CD4-positive, alpha-beta T cell treated with Interleukin-17A for 4 hours (primary cell): ENCODE results near the gene NANOS3.
"Not testable (repeated sequence)": the region's sequence is repeated elsewhere in the genome, so short reads cannot be mapped to it uniquely, and the experiment has no call there.

Experiments used
- DNase-seq: peaks from one replicate; pipeline ENCODE4 v3.0.0-alpha.2; 2020; ENCODE audit warnings: mixed read lengths

The NANOS3 gene

DNA sequence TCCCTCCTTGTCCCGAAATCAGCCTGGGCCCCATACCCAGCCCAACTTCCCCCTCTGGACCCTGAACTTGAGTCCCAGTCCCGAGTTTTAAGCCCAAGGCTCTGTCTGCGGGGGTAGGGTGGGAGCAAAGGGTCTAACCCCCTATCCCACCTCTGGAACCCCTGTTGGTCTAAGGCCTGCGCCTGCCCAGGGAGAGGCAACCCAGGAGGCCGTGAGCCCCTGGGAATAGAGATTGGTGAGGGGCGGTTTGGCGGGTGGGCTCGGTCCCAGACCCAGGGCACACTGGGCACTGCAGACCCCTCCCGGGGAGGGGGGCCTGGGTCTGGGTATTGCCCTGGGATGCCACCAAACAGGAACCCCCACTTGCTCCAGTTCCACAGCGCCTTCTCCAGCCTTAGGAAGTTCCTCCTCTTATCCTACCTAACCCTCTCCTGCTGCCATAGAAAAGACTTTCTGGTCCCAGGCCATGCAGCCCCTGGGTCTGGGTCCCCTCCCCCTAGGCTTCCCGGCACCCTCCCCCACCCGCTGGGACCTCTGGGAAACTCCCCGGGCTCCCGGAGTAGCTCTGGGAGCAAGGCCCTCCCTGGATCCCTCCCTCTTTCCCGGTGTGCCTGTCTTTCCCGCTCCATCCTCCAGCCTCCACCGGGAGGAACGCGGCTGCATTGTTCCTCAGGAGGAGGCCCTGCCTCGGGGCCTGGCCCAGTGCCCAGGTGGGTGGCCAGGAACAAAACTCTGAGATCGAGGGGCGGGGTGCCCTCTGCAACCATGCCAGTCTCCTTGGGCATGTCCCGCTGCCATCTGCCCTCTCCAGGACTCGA is 33.6 kb upstream of the NANOS3 start:
- DNase-seq = no peak

DNA sequence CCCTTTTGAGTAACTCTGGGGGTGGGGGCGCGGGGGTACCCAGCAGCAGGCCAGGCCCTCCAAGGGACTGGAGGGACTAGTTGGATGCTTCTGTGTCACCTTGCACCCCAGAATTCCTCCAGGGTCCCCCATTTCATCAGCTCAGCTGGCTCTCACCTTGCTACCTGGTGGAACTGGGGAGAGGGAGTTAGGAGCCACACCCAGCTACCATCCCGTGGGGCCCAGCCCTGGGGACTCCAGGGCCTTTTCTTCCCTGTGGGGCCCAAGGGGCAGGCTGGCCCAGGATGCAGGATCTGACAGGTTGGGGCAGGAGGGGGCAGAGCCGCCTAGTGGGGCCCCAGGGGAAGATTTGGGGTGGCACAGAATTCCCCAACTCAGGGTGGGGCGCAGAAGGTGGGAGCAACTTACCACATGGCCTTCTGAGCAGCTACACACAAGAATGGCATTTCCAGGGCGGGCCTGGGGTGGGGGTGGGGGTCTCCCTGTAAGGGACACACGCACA is 32.8 kb upstream of the NANOS3 start:
- DNase-seq = no peak

DNA sequence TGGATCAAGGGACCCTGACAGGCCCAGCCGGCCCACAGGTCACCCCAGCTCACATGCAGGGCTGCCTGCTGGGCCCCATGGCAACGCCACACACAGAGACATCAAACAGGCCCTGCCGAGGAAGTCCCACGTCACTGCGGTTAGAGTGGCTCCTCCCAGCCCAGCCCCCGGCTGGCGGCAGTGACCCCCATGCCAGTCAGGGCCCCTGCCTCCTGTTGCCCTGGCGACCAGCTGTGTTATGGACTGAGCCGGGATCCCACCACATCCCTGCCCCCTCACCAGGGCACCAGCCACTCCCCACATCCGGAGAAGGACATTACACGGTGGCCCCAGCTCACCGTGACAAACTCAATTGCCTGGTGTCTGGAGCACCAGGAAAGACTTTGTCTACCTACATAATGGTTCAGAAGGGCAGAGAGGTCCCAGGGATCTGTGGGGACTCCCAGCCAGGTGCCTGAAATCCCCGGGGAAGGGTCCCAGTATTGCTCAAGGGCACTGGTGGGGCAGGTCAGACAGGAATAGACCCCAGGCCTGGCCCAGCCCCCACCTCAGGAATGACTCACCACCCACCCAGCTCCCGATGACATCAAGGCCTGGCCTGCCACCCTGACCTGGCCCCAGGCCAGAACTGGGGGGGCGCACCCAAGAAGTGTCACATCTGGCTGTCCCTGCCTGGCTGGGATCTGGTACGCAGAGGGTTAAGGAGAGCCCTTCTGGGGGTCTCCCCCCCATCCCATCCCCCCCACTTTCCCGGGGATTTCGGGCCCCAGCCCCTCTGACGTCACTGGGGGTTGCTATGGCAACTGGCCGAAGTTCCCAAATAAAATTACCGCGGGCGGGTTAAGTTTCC is 30.2 kb upstream of the NANOS3 start:
- DNase-seq = peak; percentile 94

DNA sequence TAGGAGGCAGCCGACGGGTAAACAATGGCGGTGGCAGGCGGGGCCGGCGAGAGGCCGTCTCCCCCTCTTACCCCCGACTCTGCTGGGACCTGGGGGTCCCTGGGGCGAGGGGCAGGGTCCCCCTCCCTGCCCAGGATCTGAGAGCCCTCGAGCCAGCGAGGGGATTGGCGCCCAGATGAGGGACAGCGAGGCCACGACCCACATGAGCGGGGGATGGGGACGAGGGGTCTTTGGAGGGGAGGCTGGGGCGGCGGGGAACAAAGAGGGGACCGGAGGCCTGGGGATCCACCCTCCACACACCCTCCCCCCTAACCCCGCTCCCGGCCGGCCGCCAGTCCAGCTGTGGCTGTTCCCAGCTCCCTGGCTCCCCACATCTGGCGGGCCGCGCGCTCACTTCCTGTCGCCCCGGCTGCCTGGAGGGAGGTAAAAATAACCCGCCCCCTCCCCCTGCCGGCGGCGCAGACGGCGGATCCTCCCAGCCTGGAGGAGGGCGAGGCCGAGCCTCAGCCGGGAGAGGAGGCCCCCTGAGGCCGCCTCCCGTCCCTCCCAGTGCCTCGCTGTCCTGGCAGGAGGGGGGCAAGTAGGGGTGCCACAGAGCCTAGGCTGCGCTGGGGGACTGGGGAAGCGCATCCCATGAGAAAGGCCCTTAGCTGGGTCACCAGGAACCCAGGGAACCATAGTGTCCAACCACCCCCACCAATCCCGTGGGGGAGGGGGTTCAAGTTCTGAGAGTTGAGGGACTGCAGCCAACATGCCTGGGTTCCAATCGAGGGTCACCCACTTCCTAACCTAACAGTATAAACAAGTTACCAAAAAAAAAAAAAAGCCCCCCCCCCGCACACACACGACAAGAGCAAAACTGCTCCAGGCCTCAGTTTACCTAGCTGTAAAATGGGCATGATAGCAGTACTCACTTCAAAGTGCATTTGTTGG is 29.3 kb upstream of the NANOS3 start:
- peak; percentile 88 for DNase-seq

DNA sequence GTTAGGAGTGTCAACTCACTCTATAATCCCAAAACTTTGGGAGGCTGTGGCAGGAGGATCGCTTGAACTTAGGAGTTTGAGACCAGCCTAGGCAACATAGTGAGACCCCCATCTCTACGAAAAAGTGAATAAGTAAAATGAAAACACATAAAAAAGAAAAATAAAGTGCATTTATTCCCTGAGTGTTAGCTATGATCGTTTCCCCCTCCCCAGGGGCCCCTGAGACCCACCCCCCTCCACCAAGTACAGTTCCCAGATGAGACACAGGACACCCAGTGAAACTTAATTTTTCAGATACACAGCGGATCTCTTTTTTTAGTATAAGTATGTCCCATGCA is 28.6 kb upstream of the NANOS3 start:
- DNase-seq = no peak

DNA sequence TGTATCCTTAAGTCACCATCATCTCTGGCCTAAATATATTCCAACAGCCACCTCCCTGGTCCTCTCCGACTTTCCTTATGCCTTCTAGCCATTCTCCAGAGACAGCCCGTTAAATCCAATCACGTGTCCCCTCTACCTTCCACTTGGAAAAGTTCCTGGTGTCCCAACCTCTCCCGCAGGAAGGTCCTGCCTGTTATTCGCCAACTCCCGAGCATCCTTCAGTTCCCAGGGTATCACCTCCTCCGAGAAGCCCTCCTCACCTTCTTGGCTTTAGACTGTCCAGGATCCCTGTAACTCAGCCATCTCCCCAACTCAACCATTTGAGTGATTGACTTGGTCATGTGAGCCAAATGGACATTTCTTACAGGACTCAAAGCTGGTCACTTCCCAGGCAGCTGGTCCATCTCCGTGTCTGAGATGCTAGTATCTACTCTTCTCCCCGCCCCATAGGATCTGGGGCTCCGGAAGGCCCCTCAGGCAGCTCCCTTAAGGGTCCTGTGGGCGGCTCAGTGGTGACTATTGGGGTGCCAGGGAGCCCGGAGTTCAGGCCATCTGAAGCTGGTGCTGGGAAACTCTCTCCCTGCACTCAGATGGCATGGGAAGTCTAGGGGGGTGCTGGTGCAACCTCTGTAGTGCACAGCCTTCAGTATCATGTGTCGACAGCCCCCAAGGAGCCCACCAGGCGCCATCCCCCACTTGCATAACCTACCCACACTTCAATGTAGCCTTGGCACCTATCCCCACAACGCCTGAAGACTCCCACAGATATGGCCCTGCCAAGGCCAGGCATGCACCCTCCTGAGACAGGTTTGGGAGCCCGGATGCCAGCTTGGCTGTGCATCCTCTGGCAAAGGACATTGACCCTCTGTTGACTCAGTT is 27.9 kb upstream of the NANOS3 start:
- no peak for DNase-seq

DNA sequence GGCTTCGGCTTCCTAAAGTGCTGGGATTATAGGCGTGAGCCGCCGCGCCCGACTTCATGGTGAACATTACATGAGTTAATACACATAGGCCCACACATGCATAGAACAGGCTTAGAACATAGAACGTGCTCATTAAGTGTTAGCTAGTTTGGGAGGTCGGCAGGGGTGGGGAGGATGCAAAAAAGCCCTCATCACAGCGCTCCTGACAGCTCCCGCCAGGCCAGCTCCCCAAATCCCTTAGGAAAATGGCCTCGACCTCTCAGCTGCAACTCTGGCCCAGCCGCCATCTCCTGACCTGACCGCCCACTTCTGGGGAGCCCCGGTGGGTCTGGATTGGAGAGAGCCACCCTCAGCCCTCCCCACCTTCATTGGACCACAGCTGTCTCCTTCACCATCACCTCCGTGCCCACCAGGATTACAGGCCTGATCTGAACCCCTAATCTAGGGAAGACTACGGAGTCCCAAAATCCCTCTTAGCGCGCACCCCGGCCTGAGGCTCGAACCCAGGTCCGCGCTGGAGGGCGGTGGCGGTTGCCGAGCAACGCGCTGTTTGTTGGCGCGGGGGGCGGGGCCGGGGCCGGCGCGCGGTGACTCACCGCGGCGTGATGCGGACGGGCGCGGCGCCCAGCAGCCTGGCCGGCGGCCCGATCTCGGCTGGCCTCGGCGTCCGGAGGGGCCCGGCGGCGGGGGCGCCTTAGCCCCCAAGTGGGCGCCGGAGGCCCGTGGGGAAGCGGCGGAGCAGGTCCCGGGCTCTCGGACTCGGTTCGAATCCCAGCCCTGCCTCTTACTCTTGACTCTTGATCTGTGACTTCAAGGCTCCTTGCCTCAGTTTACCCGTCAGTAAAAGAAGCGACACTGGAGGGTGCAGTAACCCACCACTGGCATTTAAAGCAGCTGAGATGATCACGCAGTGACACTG is 26.7 kb upstream of the NANOS3 start:
- peak; percentile 80 for DNase-seq

DNA sequence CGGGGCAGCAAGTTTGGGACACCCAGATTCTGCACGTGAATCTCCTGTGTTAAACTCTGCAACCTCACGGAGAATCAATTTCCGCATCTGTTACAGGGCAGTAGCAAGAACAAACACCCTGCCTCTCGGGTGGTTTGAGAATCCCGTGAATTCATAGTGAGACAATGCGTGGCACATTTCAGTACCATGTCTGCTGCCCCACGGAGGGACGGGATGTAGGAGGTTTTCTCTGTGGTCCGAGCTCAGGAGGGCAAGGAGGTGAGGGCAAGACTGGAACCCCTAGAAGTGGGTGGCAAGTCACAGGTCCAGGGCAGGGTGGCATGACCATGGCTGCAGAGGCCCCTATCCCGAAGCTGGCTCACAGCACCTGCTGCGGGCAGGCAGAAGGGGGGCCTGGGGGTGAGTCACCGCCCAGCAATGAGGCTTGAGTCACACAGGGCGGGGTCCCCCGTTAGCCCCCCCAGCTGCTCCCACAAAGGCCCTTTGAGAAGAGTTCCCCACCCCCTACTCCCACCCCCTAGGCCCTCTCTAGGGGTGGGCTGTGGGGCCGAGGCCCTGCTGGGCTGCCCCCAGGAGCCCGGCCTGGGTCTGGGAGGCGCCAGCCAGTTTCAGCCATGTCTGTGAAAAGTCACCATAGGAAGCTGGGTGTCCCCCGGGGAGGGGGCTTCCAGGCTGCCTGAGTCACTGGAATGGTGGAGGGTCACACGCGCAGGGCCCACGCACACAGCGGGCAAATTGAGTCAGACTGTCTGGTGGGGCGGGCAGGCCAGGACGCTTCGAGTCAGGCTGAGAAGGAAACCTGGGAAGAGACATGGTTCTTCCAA is 25.8 kb upstream of the NANOS3 start:
- DNase-seq = peak; percentile 87

DNA sequence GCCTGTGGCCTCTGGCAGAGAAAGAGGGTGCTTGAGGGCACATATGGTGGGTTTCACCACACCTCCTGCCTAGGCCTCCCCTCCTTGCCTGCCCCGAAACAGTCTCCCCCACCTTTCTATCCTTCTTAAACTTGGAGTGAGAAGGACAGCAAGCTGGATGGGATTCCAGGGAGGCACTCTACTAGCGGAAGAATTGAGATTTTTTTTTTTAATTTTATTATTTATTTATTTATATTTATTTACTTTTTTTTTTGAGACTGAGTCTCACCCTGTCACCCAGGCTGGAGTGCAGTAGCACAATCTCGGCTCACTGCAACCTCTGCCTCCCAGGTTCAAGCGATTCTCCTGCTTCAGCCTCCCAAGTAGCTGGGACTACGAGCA is 25.2 kb upstream of the NANOS3 start:
- DNase-seq = not testable (repeated sequence)

DNA sequence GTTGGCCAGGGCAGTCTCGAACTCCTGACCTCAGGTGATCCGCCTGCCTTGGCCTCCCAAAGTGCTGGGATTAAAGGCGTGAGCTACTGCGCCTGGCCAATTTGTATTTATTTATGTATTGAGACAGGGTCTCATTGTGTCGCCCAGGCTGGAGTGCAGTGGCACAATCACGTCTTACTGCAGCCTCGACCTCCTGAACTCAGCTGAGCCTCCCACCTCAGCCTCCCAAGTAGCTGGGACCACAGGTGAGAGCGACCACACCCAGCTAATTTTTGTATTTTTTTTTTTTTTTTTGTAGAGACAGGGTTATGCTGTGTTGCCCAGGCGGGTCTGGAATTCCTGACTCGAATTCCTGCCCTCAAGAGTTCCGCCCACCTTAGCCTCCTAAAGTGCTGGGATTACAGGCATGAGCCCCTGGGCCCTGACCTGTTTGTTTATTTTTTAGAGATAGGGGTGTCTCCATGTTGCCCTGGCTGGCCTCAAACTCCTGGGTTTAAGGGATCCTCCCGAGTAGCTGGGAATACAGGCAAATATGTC is 24.7 kb upstream of the NANOS3 start:
- DNase-seq = not testable (repeated sequence)

DNA sequence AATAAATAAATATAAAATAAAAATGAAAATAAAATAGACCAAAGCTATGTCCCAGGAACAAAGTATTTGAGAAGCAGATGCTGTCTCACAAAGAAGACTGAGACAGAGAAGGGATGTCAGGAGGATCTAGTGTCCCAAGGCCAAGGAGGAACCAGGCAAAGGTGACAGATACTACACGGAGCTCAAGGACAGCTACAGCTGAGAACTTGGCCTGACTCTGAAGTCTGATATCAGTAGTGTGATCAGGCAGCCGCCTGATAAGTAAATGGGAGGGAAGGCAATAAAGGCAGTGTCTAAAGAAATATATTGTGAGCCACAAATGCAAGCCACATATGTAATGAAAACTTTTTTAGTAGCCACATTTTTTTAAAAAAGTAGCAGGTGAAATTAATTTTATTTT is 20.4 kb upstream of the NANOS3 start:
- no peak for DNase-seq

DNA sequence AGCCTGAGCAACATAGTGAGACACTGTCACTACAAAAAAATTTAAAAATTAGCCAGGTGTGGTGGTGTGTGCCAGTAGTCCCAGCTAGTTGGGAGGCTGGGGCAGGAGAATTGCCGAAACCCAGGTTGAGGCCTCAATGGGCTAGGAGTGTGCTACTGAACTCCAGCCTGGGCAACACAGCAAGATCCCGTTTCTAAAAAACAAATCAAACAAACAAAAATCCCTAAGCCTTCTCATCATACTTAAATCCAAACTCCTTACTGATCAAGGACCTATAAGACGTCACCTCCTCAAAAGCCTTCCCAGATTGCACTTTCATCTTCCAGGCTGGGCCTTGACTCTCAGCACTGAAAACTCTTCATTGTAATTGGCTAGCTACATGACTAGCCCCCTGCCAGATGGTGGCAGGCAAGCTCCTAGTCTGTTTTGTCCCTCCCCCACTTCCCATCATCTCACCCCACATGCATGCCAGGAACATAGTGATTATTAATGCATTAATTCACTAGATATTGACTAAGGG is 17.5 kb upstream of the NANOS3 start:
- DNase-seq = no peak

DNA sequence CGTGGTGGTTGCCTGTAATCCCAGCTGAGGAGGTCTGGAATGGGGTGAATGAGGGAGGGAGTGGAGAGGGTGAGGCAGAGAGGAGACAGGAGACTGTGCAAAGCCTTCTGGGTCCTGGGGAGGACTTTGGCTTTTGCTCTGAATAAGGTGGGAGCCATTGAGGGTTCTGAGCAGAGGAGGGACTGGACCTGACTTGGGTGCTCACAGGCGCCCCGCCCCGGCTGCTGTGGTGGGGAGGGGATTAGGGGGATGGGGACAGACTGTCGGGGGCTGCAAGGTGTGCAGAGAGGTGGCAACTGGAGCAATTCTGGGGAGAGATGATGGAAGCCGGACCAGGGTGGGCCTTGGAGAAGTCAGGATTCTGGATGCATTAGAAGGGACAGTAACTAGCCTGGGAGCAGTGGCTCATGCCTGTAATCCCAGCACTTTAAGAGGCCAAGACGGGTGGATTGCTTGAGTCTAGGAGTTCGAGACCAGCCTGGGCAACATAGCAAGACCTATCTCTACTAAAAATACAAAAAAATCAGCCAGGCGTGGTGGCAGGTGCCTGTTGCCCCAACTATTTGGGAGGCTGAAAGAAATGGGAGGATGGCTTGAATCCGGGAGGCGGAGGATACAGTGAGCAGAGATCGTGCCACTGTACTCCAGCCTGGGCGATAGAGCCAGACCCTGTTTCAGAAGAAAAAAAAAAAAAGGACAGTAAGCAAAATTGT is 16.1 kb upstream of the NANOS3 start:
- no peak for DNase-seq

DNA sequence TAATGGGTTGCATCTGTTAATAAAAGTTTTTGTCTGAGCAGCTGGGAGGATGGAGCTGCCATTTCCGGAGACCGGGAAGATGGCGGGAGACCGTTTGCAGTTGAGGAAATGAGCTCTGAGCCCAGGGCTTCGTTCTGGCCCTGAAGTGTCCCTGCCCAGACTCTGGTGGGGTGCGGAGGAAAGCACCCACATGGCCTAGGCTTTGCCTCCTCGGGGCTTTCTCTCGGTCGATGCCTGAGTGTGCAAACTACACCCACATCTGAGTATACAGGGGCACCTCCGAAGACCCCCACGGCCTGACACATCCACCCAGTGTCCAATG is 15.6 kb upstream of the NANOS3 start:
- peak; percentile 42 for DNase-seq

DNA sequence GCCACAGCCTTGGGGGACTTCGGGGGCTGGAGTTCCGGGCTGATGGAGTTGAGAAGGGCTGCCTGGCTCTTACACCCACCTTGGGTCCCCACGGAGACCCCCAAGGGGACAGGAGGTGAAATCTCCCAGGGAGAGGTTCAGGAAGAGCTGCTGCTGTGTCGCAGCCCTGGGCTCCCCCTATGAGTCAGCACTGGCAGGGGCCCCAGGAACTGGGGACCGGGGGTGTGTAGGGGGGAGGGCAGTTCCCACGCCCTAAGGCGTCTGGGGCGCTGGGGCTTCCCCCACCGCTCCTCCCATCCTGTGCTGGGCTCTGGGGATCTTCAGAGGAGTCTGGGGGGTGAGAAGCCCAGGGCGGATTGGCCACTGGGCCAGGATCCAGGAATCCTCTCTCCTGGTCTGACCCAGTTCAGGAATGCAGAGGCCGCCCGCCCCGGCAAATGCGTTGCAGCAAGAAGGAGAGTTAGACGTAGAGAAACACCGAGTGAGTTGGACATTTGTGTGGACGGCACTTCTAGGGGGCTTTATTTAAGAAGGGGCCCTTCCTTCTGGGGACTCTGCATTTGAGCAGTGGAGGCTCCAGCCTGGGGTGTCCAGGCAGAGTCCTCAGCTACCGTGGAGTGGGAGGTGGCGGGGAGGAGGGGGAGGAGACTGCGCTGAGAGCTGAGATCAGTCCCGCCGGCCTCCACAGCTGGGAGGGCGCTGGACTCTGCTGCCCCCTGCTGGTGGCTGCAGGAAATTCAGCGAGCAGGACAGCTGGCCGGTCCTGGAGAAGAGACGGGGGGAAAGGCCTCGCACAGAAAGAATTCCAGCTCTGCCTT is 15.0 kb upstream of the NANOS3 start:
- DNase-seq = peak; percentile 90

DNA sequence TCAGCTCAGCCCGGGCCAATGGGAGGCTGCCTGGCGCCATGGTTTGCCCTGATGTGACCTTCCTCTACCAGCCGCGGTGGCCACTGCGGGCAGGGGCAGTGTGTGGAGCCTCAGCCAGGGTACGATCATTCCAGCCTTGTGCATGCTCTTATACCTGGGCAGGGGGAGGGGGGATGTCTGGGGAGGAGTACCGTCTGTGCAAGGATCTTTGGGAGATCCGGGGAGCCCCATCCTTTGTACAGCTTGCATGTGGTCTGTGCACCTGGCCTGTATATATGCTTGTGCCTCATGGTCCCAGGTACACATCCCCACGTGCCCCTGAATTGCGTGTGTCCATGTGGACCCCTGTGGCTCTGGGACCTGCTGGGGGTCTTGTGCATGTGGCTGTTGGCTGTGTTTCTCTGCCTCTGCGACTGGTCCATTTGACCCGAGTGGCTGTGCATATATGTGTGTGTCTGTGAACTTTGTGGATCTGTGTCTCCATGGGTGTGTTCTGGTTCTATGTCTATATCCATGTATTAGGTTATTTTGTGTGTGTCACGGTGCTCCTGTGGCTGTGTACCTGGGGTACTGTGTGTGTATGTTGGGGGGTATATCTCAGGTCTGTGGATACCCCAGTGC is 12.8 kb upstream of the NANOS3 start:
- no peak for DNase-seq
